ENCODE data around the gene HOXB4. TPM values are rescaled to one million over a fixed set of nuclear protein-coding genes. Genes with fewer than 3 reads are reported as not detected.

The HOXB4 gene
- total and polyA plus RNA-seq, 8 donors = 0.45 to 5.1 (median 2.1) TPM; not detected in 2

DNA sequence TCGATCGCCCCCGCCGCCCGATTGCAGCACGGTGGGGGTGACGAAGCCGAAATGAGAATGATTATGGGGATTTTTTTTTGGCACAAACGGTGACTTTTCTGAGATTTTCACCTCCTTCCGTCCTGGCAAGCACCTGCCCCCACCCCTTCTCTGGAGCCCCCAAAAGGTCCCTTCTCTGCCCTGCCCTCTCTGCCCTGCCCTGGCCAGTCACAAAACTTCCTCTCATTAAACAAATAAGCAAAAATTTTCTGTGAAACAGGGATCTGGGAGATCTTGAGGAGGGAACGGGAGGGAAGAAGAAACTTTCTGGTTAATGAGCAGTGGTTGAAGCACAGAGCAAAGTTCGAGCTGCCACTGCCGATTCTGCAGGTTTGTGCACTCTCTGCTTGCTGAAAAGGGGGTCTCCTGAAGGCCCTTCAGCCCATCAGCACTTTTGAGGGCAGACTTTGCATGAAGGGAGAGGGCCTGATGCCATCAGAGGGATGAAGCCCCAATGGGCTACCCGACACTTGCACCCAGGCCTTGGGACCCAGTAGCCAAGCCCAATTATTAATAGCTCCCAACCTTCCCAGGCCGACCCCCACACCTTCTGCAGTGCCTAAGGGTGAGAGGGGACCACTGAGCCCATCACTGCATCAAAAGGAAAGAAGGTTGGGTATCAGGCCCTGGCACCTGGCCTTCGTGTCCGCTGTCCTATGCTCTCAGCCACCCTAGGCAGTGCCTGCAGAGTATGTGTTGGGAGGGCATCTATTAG is 38.0 kb upstream of the HOXB4 start:
- Histone ChIP-seq H3K27ac (peak overlapping the region in 1 of 5 donors; percentile 88), H3K9me3 (no peaks in the 10 kb centered on the region), H3K36me3 (no peaks in the 10 kb centered on the region), H3K27me3 (peaks cover 13 to 100% (median 98%) of the 10 kb centered on the region in 3 donors), H3K4me1 (peaks cover 38 to 61% (median 48%) of the 10 kb centered on the region in 4 donors), H3K4me3 (no peak overlapping the region)
- WGBS, 5 donors = 18 to 30% (median 25%) methylated on average over 17 of the region's 17 CpGs
- no peak for DNase-seq
- no peak for TF ChIP-seq POLR2A (IDR thresholded peaks at IDR 0.05)
- TF ChIP-seq, protein P1, sequence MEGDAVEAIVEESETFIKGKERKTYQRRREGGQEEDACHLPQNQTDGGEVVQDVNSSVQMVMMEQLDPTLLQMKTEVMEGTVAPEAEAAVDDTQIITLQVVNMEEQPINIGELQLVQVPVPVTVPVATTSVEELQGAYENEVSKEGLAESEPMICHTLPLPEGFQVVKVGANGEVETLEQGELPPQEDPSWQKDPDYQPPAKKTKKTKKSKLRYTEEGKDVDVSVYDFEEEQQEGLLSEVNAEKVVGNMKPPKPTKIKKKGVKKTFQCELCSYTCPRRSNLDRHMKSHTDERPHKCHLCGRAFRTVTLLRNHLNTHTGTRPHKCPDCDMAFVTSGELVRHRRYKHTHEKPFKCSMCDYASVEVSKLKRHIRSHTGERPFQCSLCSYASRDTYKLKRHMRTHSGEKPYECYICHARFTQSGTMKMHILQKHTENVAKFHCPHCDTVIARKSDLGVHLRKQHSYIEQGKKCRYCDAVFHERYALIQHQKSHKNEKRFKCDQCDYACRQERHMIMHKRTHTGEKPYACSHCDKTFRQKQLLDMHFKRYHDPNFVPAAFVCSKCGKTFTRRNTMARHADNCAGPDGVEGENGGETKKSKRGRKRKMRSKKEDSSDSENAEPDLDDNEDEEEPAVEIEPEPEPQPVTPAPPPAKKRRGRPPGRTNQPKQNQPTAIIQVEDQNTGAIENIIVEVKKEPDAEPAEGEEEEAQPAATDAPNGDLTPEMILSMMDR (IDR thresholded peaks at IDR 0.05) = no peak
- no peak for TF ChIP-seq POLR2AphosphoS5 (IDR thresholded peaks at IDR 0.05)
- TF ChIP-seq EP300 (IDR thresholded peaks at IDR 0.05) = no peak
- intact Hi-C loops (cut with DNase I; ENCODE audit: low total_unique reads) = no loop called here

DNA sequence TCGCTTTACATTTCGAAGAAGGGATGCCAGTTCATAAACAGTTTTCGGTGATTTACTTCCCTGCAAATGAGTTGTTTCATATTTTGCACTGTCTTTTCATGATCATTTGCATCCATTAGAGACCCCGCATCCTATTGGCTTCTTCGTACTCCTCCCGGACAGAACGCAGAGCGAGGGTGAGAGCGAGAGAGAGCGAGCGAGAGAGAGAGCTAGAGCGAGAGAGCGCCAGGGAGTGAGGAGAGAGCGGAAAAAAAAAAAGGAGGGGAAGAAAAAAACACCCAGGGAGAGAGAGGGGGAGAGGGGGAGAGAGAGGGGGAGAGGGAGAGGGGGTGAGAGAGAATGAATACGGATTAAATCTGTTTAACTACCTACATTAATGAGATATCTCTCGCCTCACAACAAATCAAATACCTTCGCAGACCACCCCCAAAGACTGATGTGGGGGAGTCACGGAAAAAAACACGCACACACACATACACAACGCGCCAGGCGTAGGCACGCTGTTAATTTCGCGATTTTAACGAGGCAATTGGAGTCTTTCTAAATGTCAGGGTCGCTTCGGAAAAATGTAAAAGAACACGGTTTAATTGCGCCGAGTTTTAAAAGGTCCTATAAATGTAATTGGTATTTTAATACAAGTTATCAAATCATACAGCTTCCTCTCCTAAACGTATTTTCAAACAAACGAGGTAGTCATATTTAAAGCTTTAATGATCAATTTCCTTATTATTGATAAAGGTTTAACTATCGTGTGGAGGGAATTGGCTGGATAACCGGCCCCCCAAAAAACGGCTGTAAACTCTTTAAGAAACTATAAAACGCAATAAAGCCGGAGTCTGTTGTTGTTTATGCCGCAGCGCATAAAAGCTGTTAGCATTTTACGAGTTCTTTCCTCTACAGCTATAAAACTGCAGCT is 37.2 kb upstream of the HOXB4 start, which contains the start of gene HOXB8:
Gene HOXB8 (minus strand): TSS at position 246 of the 916 bp plus-strand sequence. CDS start 588 bp downstream, outside the sequence.
- Histone ChIP-seq H3K36me3 (no peaks in the 10 kb centered on the region), H3K4me3 (peak within 1 kb of the TSS; percentile 21 to 62 (median 58)), H3K27ac (peak within 1 kb of the TSS in 4 of 5 donors; percentile 73 to 93 (median 80)), H3K9me3 (no peaks in the 10 kb centered on the region), H3K27me3 (peaks cover 13 to 100% (median 98%) of the 10 kb centered on the region in 3 donors), H3K4me1 (peaks cover 40 to 67% (median 56%) of the 10 kb centered on the region in 4 donors)
- WGBS, 5 donors = 12 to 22% (median 19%) methylated on average over 41 of the region's 41 CpGs
- TF ChIP-seq POLR2A (IDR thresholded peaks at IDR 0.05) (no peak), EP300 (IDR thresholded peaks at IDR 0.05) (no peak), POLR2AphosphoS5 (IDR thresholded peaks at IDR 0.05) (no peak)
- TF ChIP-seq, protein P1 (IDR thresholded peaks at IDR 0.05) = no peak
- intact Hi-C loops (cut with DNase I; ENCODE audit: low total_unique reads) = no loop called here
- no peak for DNase-seq

DNA sequence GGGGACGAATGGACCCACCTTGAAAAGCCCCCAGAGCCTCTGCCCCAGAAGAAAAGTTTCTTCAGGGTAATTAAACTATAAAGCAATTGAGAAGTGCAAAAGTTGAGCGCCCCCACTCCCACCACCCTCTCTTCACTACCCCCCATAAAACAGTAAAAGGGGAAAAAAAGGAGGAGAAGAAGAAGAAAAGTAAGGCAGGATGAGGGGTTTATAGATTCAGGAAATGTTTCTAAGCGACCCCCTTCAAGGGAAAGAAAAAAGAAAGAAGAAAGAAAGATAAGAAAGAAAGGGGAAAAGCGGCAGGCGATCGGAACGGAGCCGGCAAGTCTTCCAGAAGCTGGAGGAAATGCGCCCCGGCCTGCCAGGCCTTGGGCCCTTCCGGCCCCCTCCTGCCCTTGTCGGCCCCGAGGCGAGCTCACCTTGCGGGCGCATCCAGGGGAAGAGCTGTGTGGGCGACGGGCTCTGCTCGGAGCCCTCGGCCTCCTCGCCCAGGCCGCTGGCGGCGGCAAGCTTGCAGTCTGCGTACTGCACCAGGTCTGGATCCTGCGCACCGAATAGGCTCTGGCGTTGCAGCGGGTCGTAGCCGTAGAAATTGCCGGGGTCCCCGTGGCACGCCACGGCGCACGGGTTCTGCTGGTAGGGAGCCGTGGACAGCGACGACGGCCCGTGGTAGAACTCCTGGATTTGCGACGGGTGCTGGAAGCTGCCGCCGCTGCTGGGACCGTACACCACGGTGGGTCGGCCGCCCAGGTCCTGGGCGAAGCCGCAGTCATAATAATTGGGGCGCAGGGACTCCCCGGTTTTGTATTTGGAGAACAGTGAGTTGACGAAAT is 35.9 kb upstream of the HOXB4 start:
- peak overlapping the region in 4 of 5 donors; percentile 73 to 93 (median 80) for H3K27ac ChIP-seq
- H3K4me1 ChIP-seq = peaks cover 40 to 76% (median 64%) of the 10 kb centered on the region in 4 donors
- no peaks in the 10 kb centered on the region for H3K36me3 ChIP-seq
- H3K27me3 ChIP-seq = peaks cover 10 to 100% (median 98%) of the 10 kb centered on the region in 3 donors
- DNase-seq = no peak
- TF ChIP-seq, protein P1 (IDR thresholded peaks at IDR 0.05) = no peak
- TF ChIP-seq EP300 (IDR thresholded peaks at IDR 0.05) (no peak), POLR2A (IDR thresholded peaks at IDR 0.05) (no peak)
- WGBS, 5 donors = 4 to 10% (median 9%) methylated on average over 46 to 55 of the region's 55 CpGs
- intact Hi-C loops (cut with DNase I; ENCODE audit: low total_unique reads) = no loop called here
- H3K9me3 ChIP-seq = no peaks in the 10 kb centered on the region
- H3K4me3 ChIP-seq = peak overlapping the region; percentile 48 to 62 (median 58)
